NB4 (cell line): ENCODE results near the gene TCHH.

Source experiments
- DNase-seq: peaks from one replicate; pipeline ENCODE4 v3.0.0; 2010; ENCODE audit warnings: low read depth
- H3K4me3 ChIP-seq: one replicate; pipeline ENCODE4 v1.5.1; 2011; ENCODE audit warnings: mild to moderate bottlenecking, low read depth, low read length, moderate library complexity
- CTCF ChIP-seq: IDR thresholded peaks from one replicate; pipeline ENCODE4 v1.5.1; 2012; ENCODE audit warnings: low read depth, low read length
- MAX ChIP-seq: IDR thresholded peaks from 2 replicates; pipeline ENCODE4 v1.6.1; 2011; ENCODE audit warnings: low read depth, low read length
- MYC ChIP-seq: IDR thresholded peaks from 2 replicates; pipeline ENCODE4 v1.6.1; 2011; ENCODE audit warnings: low read depth, low read length
- POLR2A ChIP-seq: IDR thresholded peaks from 2 replicates; pipeline ENCODE4 v1.6.1; 2011; ENCODE audit warnings: mild to moderate bottlenecking; ENCODE audit not compliant: insufficient read length; ENCODE audit errors: extremely low read depth

Gene TCHH

GRCh38 chr1:152115344-152115743, at the start of gene TCHH:
Gene TCHH, minus strand, starts transcription at chr1:152115444. Its CDS starts 1,364 bp downstream, at chr1:152114080.
- DNase-seq: no peak
- no peak within 1 kb of the TSS for H3K4me3 ChIP-seq
- no peak for TF ChIP-seq MAX
- no peak for TF ChIP-seq MYC
- TF ChIP-seq CTCF: no peak
- no peak for TF ChIP-seq POLR2A

GRCh38 chr1:152164517-152165136, 49.4 kb upstream of the TCHH start:
- H3K4me3 ChIP-seq: no peak overlapping the region
- no peak for DNase-seq
- TF ChIP-seq POLR2A (no peak), CTCF (no peak), MAX (no peak), MYC (no peak)

GRCh38 chr1:152162792-152163463, 47.7 kb upstream of the TCHH start:
- TF ChIP-seq CTCF: no peak
- no peak for TF ChIP-seq MYC
- TF ChIP-seq MAX: no peak
- no peak for TF ChIP-seq POLR2A
- no peak for DNase-seq
- H3K4me3 ChIP-seq: no peak overlapping the region

GRCh38 chr1:152160576-152160975, 45.3 kb upstream of the TCHH start:
- no peak overlapping the region for H3K4me3 ChIP-seq
- DNase-seq: peak; percentile 73
- TF ChIP-seq MYC: no peak
- TF ChIP-seq MAX: no peak
- no peak for TF ChIP-seq CTCF
- TF ChIP-seq POLR2A: no peak

GRCh38 chr1:152159144-152159543, 43.9 kb upstream of the TCHH start, which contains the start of gene RPTN:
Gene RPTN, minus strand, starts transcription at chr1:152159228. Its CDS starts 1,339 bp downstream, at chr1:152157889.
- DNase-seq: no peak

More at GRCh38 chr1:152159144-152159543, 43.9 kb upstream of the TCHH start, which contains the start of gene RPTN:
- H3K4me3 ChIP-seq: no peak within 1 kb of the TSS
- TF ChIP-seq MAX (no peak), POLR2A (no peak), CTCF (no peak), MYC (no peak)
